Trophoblast cell (in vitro differentiated cells and primary cell): Measurements from ENCODE around the gene PON3.

Source experiments
- DNase-seq, 2 donors: peaks; one replicate each; pipeline ENCODE4 v3.0.0-alpha.2; 2016
- H2AFZ ChIP-seq: 2 replicates; pipeline ENCODE4 v1.6.1; 2013; ENCODE audit warnings: low read length, moderate library complexity, mild to moderate bottlenecking; ENCODE audit not compliant: insufficient read depth, poor library complexity
- H2AK5ac ChIP-seq: 2 replicates; pipeline ENCODE4 v1.6.1; 2013; ENCODE audit warnings: mild to moderate bottlenecking, low read length
- H2BK120ac ChIP-seq: 2 replicates; pipeline ENCODE4 v1.6.1; 2013; ENCODE audit warnings: low read length, mild to moderate bottlenecking, moderate library complexity; ENCODE audit not compliant: insufficient read depth, poor library complexity
- H2BK12ac ChIP-seq: 2 replicates; pipeline ENCODE4 v1.6.1; 2013; ENCODE audit warnings: mild to moderate bottlenecking, low read length, moderate library complexity
- H2BK5ac ChIP-seq: 2 replicates; pipeline ENCODE4 v1.6.1; 2013; ENCODE audit warnings: low read length, low read depth, moderate library complexity, mild to moderate bottlenecking; ENCODE audit not compliant: poor library complexity
- H3K14ac ChIP-seq: 2 replicates; pipeline ENCODE4 v1.6.1; 2013; ENCODE audit warnings: mild to moderate bottlenecking, low read length
- H3K18ac ChIP-seq: 2 replicates; pipeline ENCODE4 v1.6.1; 2013; ENCODE audit warnings: mild to moderate bottlenecking, low read length
- H3K23ac ChIP-seq: 2 replicates; pipeline ENCODE4 v1.6.1; 2013; ENCODE audit warnings: low read length
- H3K27ac ChIP-seq: 2 replicates; pipeline ENCODE4 v1.5.1; 2013; ENCODE audit warnings: low read depth, mild to moderate bottlenecking, inconsistent platforms, low read length, moderate library complexity
- H3K27me3 ChIP-seq: 2 replicates; pipeline ENCODE4 v1.6.1; 2013; ENCODE audit warnings: inconsistent platforms, mild to moderate bottlenecking, low read length, moderate library complexity; ENCODE audit not compliant: insufficient read depth
- H3K36me3 ChIP-seq, 2 experiments: 1 replicate in 1 of 2; 2 replicates in 1 of 2; pipeline ENCODE4 v1.6.1; 2013; ENCODE audit warnings: low read length in 2 of 2, mild to moderate bottlenecking in 2 of 2, moderate library complexity in 1 of 2; ENCODE audit not compliant: insufficient read depth in 2 of 2, control insufficient read depth in 1 of 2
- H3K4ac ChIP-seq: 2 replicates; pipeline ENCODE4 v1.6.1; 2013; ENCODE audit warnings: low read depth, mild to moderate bottlenecking, low read length, moderate library complexity
- H3K4me1 ChIP-seq, 2 experiments: 1 replicate in 1 of 2; 2 replicates in 1 of 2; pipeline ENCODE4 v1.6.1; 2013; ENCODE audit warnings: low read length in 2 of 2, mild to moderate bottlenecking in 2 of 2, moderate library complexity in 1 of 2; ENCODE audit not compliant: insufficient read depth in 2 of 2, control insufficient read depth in 1 of 2
- H3K4me2 ChIP-seq: 2 replicates; pipeline ENCODE4 v1.6.1; 2013; ENCODE audit warnings: inconsistent platforms, mild to moderate bottlenecking, low read length, moderate library complexity
- H3K4me3 ChIP-seq: 2 replicates; pipeline ENCODE4 v1.5.1; 2013; ENCODE audit warnings: mild to moderate bottlenecking, low read depth, low read length, inconsistent platforms
- H3K79me1 ChIP-seq: one replicate; pipeline ENCODE4 v1.6.1; 2013; ENCODE audit warnings: low read length
- H3K79me2 ChIP-seq: 2 replicates; pipeline ENCODE4 v1.6.1; 2013; ENCODE audit warnings: low read length, mild to moderate bottlenecking; ENCODE audit not compliant: control insufficient read depth, insufficient read depth, poor library complexity
- H3K9ac ChIP-seq: 2 replicates; pipeline ENCODE4 v1.6.1; 2013; ENCODE audit warnings: mild to moderate bottlenecking, low read length
- H3K9me3 ChIP-seq: 2 replicates; pipeline ENCODE4 v1.6.1; 2013; ENCODE audit warnings: low read depth, mild to moderate bottlenecking, control low read depth, inconsistent platforms, low read length; ENCODE audit not compliant: insufficient read depth
- H4K12ac ChIP-seq: 2 replicates; pipeline ENCODE4 v1.6.1; 2013; ENCODE audit warnings: low read depth, mild to moderate bottlenecking, low read length, moderate library complexity
- H4K8ac ChIP-seq: 2 replicates; pipeline ENCODE4 v1.6.1; 2013; ENCODE audit warnings: low read depth, mild to moderate bottlenecking, low read length, moderate library complexity
- H4K91ac ChIP-seq: one replicate; pipeline ENCODE4 v1.6.1; 2013; ENCODE audit warnings: low read depth, mild to moderate bottlenecking, low read length, moderate library complexity
- WGBS: extraction: QIAGEN DNeasy Blood & Tissue Kit; methylation state at CpG from one replicate; pipeline ENCODE4 v1.1.7; 2013; ENCODE audit warnings: missing lambda C conversion rate; ENCODE audit not compliant: insufficient read length, insufficient coverage; ENCODE audit errors: extremely low coverage; 5-methylcytosine and 5-hydroxymethylcytosine counted together

Gene PON3

GRCh38 chr7:95421847-95422444 lies 25.8 kb upstream of the PON3 start:
- Histone ChIP-seq H3K36me3 (peaks cover 0 to 4% of the 10 kb centered on the region in 2 experiments), H3K18ac (no peak overlapping the region), H2AFZ (no peak overlapping the region), H3K27ac (peak overlapping the region; percentile 94), H4K91ac (no peak overlapping the region), H3K79me1 (peaks cover 5% of the 10 kb centered on the region), H3K27me3 (no peaks in the 10 kb centered on the region), H4K12ac (no peak overlapping the region), H3K4ac (no peak overlapping the region), H4K8ac (no peak overlapping the region), H3K4me3 (no peak overlapping the region), H2BK120ac (peak overlapping the region; percentile 20), H3K23ac (no peak overlapping the region), H3K4me1 (peaks cover 3 to 9% of the 10 kb centered on the region in 2 experiments), H2BK5ac (no peak overlapping the region), H2BK12ac (no peak overlapping the region), H3K14ac (no peak overlapping the region), H2AK5ac (no peak overlapping the region), H3K79me2 (no peaks in the 10 kb centered on the region), H3K9me3 (no peaks in the 10 kb centered on the region), H3K4me2 (peak overlapping the region; percentile 58), H3K9ac (no peak overlapping the region)
- DNase-seq, result no peak

GRCh38 chr7:95421000-95421846 lies 25.0 kb upstream of the PON3 start:
- H2AK5ac ChIP-seq, result no peak overlapping the region
- no peaks in the 10 kb centered on the region for H3K79me2 ChIP-seq
- H2BK5ac ChIP-seq, result peak overlapping the region; percentile 58
- H2BK12ac ChIP-seq, result peak overlapping the region; percentile 46
- no peak overlapping the region for H3K4ac ChIP-seq
- no peak overlapping the region for H2AFZ ChIP-seq
- no peak overlapping the region for H4K12ac ChIP-seq
- peak overlapping the region; percentile 26 for H4K91ac ChIP-seq
- peaks cover 5% of the 10 kb centered on the region for H3K79me1 ChIP-seq
- H3K23ac ChIP-seq, result no peak overlapping the region
- no peaks in the 10 kb centered on the region for H3K27me3 ChIP-seq
- no peak overlapping the region for H4K8ac ChIP-seq
- peak; percentile 75 to 84 for DNase-seq
- no peak overlapping the region for H3K14ac ChIP-seq
- no CpG with 5 or more reads among the region's 2 CpGs for WGBS
- no peaks in the 10 kb centered on the region for H3K9me3 ChIP-seq
- H3K36me3 ChIP-seq, result peaks cover 0 to 4% of the 10 kb centered on the region in 2 experiments
- H3K4me3 ChIP-seq, result no peak overlapping the region
- peak overlapping the region; percentile 37 for H3K18ac ChIP-seq
- peak overlapping the region; percentile 94 for H3K27ac ChIP-seq
- H3K4me1 ChIP-seq, result peaks cover 3 to 9% of the 10 kb centered on the region in 2 experiments
- H3K9ac ChIP-seq, result no peak overlapping the region
- peak overlapping the region; percentile 58 for H3K4me2 ChIP-seq
- peak overlapping the region; percentile 20 for H2BK120ac ChIP-seq

DNA sequence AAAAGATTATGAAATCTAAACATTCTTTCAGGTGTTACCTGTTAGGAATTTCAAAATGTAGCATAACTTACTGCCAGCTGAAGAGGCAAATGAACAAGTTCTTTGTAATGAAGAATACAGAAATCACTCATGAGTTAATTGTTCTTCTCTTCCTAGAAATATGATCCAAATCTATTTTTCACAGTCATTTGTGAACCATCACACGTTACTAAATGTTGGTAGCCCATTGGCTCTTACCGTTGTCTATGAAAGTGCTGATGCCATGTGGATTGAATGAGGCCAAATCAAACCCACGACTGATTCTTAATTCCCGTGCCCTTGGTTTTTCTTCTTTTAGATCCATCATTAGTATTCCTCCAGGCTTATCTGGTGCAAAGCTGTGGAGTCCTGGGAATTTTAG lies 15.9 kb upstream of the PON3 start:
- Histone ChIP-seq H3K4ac (no peak overlapping the region), H2AK5ac (no peak overlapping the region), H4K8ac (no peak overlapping the region), H2BK5ac (no peak overlapping the region), H3K9ac (no peak overlapping the region), H3K14ac (no peak overlapping the region), H3K4me3 (no peak overlapping the region), H3K9me3 (peaks cover 1% of the 10 kb centered on the region), H3K79me2 (no peaks in the 10 kb centered on the region), H3K18ac (no peak overlapping the region), H3K23ac (no peak overlapping the region), H3K27ac (no peak overlapping the region), H3K27me3 (no peaks in the 10 kb centered on the region), H2BK120ac (no peak overlapping the region), H2BK12ac (no peak overlapping the region), H2AFZ (no peak overlapping the region), H4K91ac (no peak overlapping the region), H3K4me2 (no peak overlapping the region), H3K36me3 (peaks cover 4 to 5% of the 10 kb centered on the region in 2 experiments), H4K12ac (no peak overlapping the region), H3K4me1 (no peaks in the 10 kb centered on the region), H3K79me1 (no peaks in the 10 kb centered on the region)
- no peak for DNase-seq
- no CpG with 5 or more reads among the region's 4 CpGs for WGBS

DNA sequence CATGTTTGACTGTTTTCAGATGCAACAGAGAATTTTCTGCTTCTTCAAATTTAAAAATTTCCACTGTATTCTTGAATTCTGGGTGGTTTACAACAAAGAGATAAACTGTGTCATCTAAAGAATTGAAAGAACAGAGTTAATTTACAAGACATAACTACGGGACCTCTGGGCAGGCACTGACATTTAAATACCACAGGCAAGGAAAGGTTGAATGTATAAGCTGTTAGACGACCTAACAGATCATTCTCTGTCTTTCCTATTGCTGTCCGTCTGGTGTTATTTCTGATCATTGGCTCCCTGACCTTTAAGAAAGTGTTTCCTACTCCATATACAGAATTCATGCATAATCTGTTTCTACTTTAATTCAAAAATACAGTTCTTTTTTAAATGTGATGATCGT lies 15.5 kb upstream of the PON3 start:
- no peak overlapping the region for H2BK12ac ChIP-seq
- no peak overlapping the region for H3K18ac ChIP-seq
- no peak overlapping the region for H3K4ac ChIP-seq
- peaks cover 1% of the 10 kb centered on the region for H3K9me3 ChIP-seq
- peaks cover 4 to 5% of the 10 kb centered on the region in 2 experiments for H3K36me3 ChIP-seq
- H3K4me2 ChIP-seq, result no peak overlapping the region
- whole genome bisulfite sequencing, result no CpG with 5 or more reads among the region's 4 CpGs
- no peaks in the 10 kb centered on the region for H3K27me3 ChIP-seq
- no peak overlapping the region for H2AFZ ChIP-seq
- H3K23ac ChIP-seq, result no peak overlapping the region
- no peak overlapping the region for H3K9ac ChIP-seq
- no peak overlapping the region for H3K27ac ChIP-seq
- H3K4me1 ChIP-seq, result no peaks in the 10 kb centered on the region
- H2BK5ac ChIP-seq, result no peak overlapping the region
- no peaks in the 10 kb centered on the region for H3K79me2 ChIP-seq
- H2AK5ac ChIP-seq, result no peak overlapping the region
- DNase-seq, result no peak
- no peaks in the 10 kb centered on the region for H3K79me1 ChIP-seq
- no peak overlapping the region for H3K14ac ChIP-seq
- H2BK120ac ChIP-seq, result no peak overlapping the region
- H4K12ac ChIP-seq, result no peak overlapping the region
- H4K91ac ChIP-seq, result no peak overlapping the region
- no peak overlapping the region for H3K4me3 ChIP-seq
- H4K8ac ChIP-seq, result no peak overlapping the region
